ENCODE data around the gene G2E3.
"Not testable (repeated sequence)": the region's sequence is repeated elsewhere in the genome, so short reads cannot be mapped to it uniquely, and the experiment has no call there.

G2E3 gene

GRCh38 chr14:30621940-30622830 lies 63.2 kb downstream of the G2E3 start, which contains the start of gene SCFD1:
TSS of gene SCFD1 (plus strand) at chr14:30622319. CDS start at chr14:30622339, 20 bp downstream.
- no peak for TF ChIP-seq ZFX (IDR thresholded peaks at IDR 0.05; ENCODE audit: borderline replicate concordance)
- TF ChIP-seq, protein P1, sequence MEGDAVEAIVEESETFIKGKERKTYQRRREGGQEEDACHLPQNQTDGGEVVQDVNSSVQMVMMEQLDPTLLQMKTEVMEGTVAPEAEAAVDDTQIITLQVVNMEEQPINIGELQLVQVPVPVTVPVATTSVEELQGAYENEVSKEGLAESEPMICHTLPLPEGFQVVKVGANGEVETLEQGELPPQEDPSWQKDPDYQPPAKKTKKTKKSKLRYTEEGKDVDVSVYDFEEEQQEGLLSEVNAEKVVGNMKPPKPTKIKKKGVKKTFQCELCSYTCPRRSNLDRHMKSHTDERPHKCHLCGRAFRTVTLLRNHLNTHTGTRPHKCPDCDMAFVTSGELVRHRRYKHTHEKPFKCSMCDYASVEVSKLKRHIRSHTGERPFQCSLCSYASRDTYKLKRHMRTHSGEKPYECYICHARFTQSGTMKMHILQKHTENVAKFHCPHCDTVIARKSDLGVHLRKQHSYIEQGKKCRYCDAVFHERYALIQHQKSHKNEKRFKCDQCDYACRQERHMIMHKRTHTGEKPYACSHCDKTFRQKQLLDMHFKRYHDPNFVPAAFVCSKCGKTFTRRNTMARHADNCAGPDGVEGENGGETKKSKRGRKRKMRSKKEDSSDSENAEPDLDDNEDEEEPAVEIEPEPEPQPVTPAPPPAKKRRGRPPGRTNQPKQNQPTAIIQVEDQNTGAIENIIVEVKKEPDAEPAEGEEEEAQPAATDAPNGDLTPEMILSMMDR (IDR thresholded peaks at IDR 0.05): no peak

GRCh38 chr14:30623412-30624131 lies 64.6 kb downstream of the G2E3 start:
- H3K27ac ChIP-seq: no peak overlapping the region
- TF ChIP-seq, protein P1 (IDR thresholded peaks at IDR 0.05): no peak
- no peak for TF ChIP-seq ZFX (IDR thresholded peaks at IDR 0.05; ENCODE audit: borderline replicate concordance)

More at GRCh38 chr14:30621940-30622830, 63.2 kb downstream of the G2E3 start, which contains the start of gene SCFD1:
- peak within 1 kb of the TSS; percentile 83 for H3K27ac ChIP-seq

DNA sequence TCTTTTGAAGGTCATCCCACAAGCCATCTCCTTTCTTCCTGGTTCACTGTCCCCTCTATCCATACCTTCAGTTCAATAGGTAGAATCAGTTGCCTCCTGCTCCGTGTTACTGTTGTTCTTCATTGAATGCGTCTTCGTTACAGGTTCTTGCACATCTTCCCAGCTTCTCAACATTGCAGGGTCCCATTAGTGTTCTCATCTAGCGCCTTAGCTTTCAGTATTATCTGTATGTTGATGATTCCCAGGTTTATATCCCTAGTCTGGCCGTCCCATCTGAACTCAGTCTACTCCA lies 65.1 kb downstream of the G2E3 start:
- H3K27ac ChIP-seq: no peak overlapping the region
- TF ChIP-seq, protein P1 (IDR thresholded peaks at IDR 0.05): no peak
- TF ChIP-seq ZFX (IDR thresholded peaks at IDR 0.05; ENCODE audit: borderline replicate concordance): no peak

DNA sequence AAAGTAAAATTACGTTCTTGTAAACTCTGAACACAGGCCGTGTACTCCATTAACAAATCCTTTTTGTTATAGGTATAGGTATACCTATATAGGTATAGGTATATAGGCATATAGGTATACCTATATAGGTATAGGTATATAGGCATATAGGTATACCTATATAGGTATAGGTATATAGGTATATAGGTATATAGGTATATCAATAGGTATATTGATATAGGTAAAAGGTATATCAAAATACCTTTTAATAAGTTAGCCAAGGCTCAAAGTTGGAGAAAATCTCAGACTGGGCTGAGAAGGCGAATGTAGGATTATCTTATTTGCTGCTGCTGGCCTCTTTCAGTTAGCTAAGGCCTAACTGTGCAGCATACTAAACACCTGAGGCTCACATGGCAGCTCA lies 66.6 kb downstream of the G2E3 start:
- TF ChIP-seq ZFX (IDR thresholded peaks at IDR 0.05; ENCODE audit: borderline replicate concordance): no peak
- TF ChIP-seq, protein P1 (IDR thresholded peaks at IDR 0.05): no peak
- H3K27ac ChIP-seq: no peak overlapping the region

DNA sequence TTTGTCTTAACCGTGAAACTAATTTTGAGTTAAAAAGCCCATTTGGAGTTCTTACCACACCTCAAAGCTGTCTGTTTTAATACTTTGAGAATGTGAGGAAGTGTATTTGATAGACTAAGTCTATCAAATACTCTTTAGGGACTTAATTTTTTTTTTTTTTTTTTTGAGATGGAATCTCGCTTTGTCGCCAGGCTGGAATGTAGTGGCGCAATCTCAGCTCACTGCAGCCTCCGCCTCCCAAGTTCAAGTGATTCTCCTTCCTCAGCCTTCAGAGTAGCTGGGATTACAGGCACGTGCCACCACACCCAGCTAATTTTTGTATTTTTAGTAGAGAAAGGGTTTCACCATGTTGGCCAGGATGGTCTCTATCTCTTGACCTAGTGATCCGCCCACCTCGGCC lies 70.5 kb downstream of the G2E3 start:
- H3K27ac ChIP-seq: not testable (repeated sequence)

DNA sequence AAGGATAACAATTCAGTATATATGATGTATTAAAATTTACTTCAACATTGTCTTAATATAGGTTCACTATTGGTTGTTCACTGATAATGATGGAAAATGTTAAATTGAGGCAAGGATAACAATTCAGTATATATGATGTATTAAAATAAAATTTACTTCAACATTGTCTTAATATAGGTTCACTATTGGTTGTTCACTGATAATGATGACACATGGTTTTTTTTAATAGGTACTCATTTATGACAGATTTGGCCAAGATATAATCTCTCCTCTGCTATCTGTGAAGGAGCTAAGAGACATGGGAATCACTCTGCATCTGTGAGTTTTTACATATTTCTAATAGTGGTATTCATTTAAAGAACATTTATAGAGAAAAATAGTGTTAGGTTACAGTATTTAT lies 71.3 kb downstream of the G2E3 start:
- H3K27ac ChIP-seq: no peak overlapping the region
- no peak for TF ChIP-seq ZFX (IDR thresholded peaks at IDR 0.05; ENCODE audit: borderline replicate concordance)
- TF ChIP-seq, protein P1 (IDR thresholded peaks at IDR 0.05): no peak

DNA sequence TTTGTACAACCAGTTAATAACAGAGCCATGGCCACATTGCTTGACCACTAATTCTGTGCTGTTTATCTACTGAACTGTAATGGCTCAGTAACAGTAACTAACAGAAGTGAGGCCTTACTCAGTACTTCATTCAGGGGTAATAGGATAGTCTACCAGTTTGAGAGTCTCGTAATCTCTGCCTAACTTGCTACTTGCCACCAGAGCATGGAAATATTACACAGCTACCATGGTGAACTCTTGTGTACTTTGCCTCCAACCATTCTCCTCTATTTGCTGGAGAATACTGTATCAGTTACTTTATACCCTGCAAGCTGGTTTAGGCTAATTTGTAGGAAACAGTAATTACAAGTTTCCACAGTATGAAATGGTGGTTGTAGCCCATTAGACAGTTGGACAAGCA lies 73.8 kb downstream of the G2E3 start:
- TF ChIP-seq, protein P1 (IDR thresholded peaks at IDR 0.05): no peak
- TF ChIP-seq ZFX (IDR thresholded peaks at IDR 0.05; ENCODE audit: borderline replicate concordance): no peak
- no peak overlapping the region for H3K27ac ChIP-seq

Data from 22Rv1 (cell line).